Activated CD4-positive, alpha-beta T cell treated with anti-CD3 and anti-CD28 coated beads, Interleukin-2, amount 50 U/mL, for 48 hours (primary cell): Measurements from ENCODE around the gene NR0B2.
"Not testable (repeated sequence)": the region's sequence is repeated elsewhere in the genome, so short reads cannot be mapped to it uniquely, and the experiment has no call there.

Source experiments
- DNase-seq, 2 experiments: peaks; one replicate each; pipeline ENCODE4 v3.0.0-alpha.2; 2020

The NR0B2 gene

GRCh38 chr1:26913754-26914619, at the start of gene NR0B2:
Gene NR0B2, minus strand, starts transcription at chr1:26913975. Its CDS starts 35 bp downstream, at chr1:26913940.
- no peak for DNase-seq

- DNase-seq: no peak
Measured at GRCh38 chr1:26961826-26962225, 48.1 kb upstream of the NR0B2 start.

GRCh38 chr1:26960625-26960966, 46.8 kb upstream of the NR0B2 start:
- no peak for DNase-seq

GRCh38 chr1:26959722-26960624, 46.2 kb upstream of the NR0B2 start, which contains the start of gene KDF1:
Gene KDF1, minus strand, starts transcription at chr1:26960468. Its CDS starts 8,088 bp downstream, at chr1:26952380.
- peak in 1 of 2 experiments; percentile 20 for DNase-seq

GRCh38 chr1:26959270-26959669, 45.5 kb upstream of the NR0B2 start:
- no peak for DNase-seq

- DNase-seq: no peak
Measured at GRCh38 chr1:26957306-26957705, 43.5 kb upstream of the NR0B2 start.

- DNase-seq: no peak
Measured at GRCh38 chr1:26956321-26956720, 42.5 kb upstream of the NR0B2 start.

GRCh38 chr1:26953374-26953773, 39.6 kb upstream of the NR0B2 start:
- DNase-seq: no peak

- DNase-seq: no peak
Measured at GRCh38 chr1:26951821-26952497, 38.2 kb upstream of the NR0B2 start.

- DNase-seq: no peak
Measured at GRCh38 chr1:26951216-26951615, 37.4 kb upstream of the NR0B2 start.

- DNase-seq: no peak
Measured at GRCh38 chr1:26950602-26951001, 36.8 kb upstream of the NR0B2 start.

GRCh38 chr1:26949926-26950319, 36.1 kb upstream of the NR0B2 start:
- no peak for DNase-seq

- no peak for DNase-seq
Measured at GRCh38 chr1:26949266-26949925, 35.6 kb upstream of the NR0B2 start.

- not testable (repeated sequence) for DNase-seq
Measured at GRCh38 chr1:26948725-26949057, 34.9 kb upstream of the NR0B2 start.

- DNase-seq: no peak
Measured at GRCh38 chr1:26946270-26946669, 32.5 kb upstream of the NR0B2 start.

GRCh38 chr1:26945728-26946127, 32.0 kb upstream of the NR0B2 start:
- DNase-seq: no peak

GRCh38 chr1:26945138-26945537, 31.4 kb upstream of the NR0B2 start:
- DNase-seq: no peak

- no peak for DNase-seq
Measured at GRCh38 chr1:26942656-26943055, 28.9 kb upstream of the NR0B2 start.

GRCh38 chr1:26941311-26941710, 27.5 kb upstream of the NR0B2 start:
- no peak for DNase-seq

- DNase-seq: no peak
Measured at GRCh38 chr1:26938659-26939025, 24.9 kb upstream of the NR0B2 start.

GRCh38 chr1:26938004-26938658, 24.4 kb upstream of the NR0B2 start:
- no peak for DNase-seq

GRCh38 chr1:26936823-26937222, 23.0 kb upstream of the NR0B2 start:
- DNase-seq: no peak
